IPS-18a (cell line): ENCODE results near the gene GNG12.

Source experiments
- H3K27ac ChIP-seq: one replicate; pipeline ENCODE4 v1.5.1; 2013; ENCODE audit warnings: low read length
- H3K27me3 ChIP-seq: one replicate; pipeline ENCODE4 v1.6.1; 2013; ENCODE audit warnings: mild to moderate bottlenecking, low read length; ENCODE audit not compliant: control insufficient read depth, insufficient read depth
- H3K36me3 ChIP-seq: one replicate; pipeline ENCODE4 v1.6.1; 2013; ENCODE audit warnings: low read depth, low read length; ENCODE audit not compliant: control insufficient read depth
- H3K4me1 ChIP-seq: one replicate; pipeline ENCODE4 v1.6.1; 2013; ENCODE audit warnings: low read depth, low read length; ENCODE audit not compliant: control insufficient read depth
- H3K4me3 ChIP-seq: one replicate; pipeline ENCODE4 v1.5.1; 2013; ENCODE audit warnings: low read length
- H3K9ac ChIP-seq: one replicate; pipeline ENCODE4 v1.6.1; 2013; ENCODE audit warnings: mild to moderate bottlenecking, low read length, moderate library complexity
- H3K9me3 ChIP-seq: one replicate; pipeline ENCODE4 v1.6.1; 2013; ENCODE audit warnings: low read depth, low read length; ENCODE audit not compliant: control insufficient read depth

GNG12 gene

DNA sequence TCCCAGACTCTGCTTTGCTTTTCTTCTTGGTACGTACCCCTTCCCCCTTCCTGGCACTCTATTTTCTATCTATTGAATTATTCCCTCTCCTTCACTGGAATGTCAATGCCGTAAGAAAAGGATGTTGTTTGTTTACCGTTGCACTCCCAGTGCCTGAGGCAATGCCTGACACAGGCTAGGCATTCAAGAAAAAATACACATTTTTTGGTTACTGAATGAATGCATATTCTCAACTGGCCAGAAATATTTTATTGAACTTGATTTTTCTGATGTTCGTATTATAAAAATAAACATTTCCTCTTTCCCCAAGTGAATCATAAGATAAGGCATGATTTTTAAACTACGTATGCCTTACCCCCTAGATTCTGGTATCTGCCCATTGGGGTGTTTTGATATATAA lies 41.2 kb downstream of the GNG12 start:
- no peaks in the 10 kb centered on the region for H3K36me3 ChIP-seq
- no peak overlapping the region for H3K27ac ChIP-seq
- no peak overlapping the region for H3K9ac ChIP-seq
- H3K4me1 ChIP-seq = no peaks in the 10 kb centered on the region
- no peaks in the 10 kb centered on the region for H3K27me3 ChIP-seq
- H3K4me3 ChIP-seq = no peak overlapping the region
- H3K9me3 ChIP-seq = no peaks in the 10 kb centered on the region

DNA sequence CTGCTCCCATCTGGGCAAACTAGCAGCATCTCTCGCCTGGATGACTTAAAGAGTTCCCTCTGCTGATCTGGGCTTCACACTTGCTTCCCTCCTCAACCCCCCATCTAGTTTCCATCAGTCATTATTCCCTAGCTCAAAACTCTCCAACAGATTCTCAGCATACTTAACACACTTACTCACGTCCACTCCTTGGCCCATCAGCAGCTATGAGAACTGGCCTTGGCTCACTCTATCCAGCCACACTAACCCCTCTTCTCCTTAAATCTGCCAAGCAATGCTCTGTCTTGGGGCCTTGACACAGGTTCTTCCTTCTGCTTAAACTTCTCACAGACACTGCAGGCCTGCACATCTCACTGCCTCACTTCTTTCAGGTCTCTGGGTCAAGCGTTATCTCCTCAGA lies 41.6 kb downstream of the GNG12 start:
- H3K27me3 ChIP-seq = no peaks in the 10 kb centered on the region
- H3K27ac ChIP-seq = no peak overlapping the region
- H3K4me1 ChIP-seq = no peaks in the 10 kb centered on the region
- H3K9me3 ChIP-seq = no peaks in the 10 kb centered on the region
- no peak overlapping the region for H3K9ac ChIP-seq
- H3K4me3 ChIP-seq = no peak overlapping the region
- no peaks in the 10 kb centered on the region for H3K36me3 ChIP-seq

DNA sequence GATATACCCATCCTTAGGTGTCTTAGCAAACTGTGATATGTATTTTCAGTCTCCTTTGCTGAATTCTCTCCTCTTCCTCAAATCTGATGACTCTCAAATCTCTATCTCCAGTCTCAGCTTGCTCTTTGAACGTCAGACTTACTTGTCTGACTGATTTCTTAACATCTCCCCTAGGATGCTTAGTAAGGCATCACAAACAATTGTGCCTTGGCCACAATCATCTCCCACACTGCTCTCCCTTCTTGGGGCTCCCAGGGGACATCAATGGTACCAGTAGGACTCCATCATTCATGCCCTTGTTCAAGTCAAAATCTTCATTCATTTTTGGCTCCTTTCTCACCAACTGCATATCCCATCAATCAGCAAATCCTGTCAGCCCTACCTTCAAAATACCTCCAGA lies 42.0 kb downstream of the GNG12 start:
- Histone ChIP-seq H3K27ac (no peak overlapping the region), H3K36me3 (no peaks in the 10 kb centered on the region), H3K9ac (no peak overlapping the region), H3K9me3 (no peaks in the 10 kb centered on the region), H3K27me3 (no peaks in the 10 kb centered on the region), H3K4me3 (no peak overlapping the region), H3K4me1 (no peaks in the 10 kb centered on the region)

DNA sequence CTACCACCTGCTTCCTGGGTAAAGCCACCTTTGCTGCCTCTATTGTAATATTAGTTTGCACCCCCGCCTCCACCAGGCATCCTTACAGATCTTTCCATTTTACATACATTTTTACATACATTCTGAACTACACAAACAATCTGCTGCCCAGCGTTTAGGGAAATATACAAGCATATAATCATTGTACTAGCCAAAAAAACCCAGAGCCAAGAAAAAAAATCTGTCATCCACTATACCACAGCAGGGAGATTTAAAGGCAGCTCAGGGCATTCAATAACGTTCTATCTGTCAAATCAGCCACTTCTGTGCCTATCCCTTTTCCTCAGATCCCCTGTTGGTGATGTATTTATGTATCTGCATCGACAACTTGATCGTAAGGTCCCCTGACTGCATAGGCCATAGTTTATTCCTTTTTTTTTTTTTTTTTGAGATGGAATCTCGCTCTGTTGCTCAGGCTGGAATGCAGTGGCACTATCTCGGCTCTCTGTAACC lies 43.0 kb downstream of the GNG12 start:
- Histone ChIP-seq H3K27ac (no peak overlapping the region), H3K4me3 (no peak overlapping the region), H3K36me3 (no peaks in the 10 kb centered on the region), H3K9me3 (no peaks in the 10 kb centered on the region), H3K9ac (no peak overlapping the region), H3K27me3 (no peaks in the 10 kb centered on the region), H3K4me1 (no peaks in the 10 kb centered on the region)

DNA sequence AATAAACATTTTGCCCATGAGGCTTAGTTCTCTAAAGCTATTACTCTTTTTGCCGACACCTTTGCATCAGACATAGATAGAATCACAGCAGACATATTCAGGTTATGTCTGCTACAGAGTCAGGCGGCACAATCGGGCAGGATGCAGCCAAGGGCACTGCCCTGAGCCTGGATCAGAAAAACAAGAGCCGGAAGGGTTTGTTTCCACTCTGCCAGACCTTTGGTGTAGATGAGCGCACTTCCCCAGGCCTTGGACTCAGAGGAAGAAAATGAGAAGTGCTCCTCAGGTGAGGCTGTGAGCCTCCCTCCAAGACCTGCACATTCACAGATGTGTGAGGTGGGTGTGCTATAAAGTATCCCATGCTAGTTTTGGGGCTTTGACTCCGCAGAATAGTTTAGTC lies 43.7 kb downstream of the GNG12 start:
- H3K4me3 ChIP-seq = no peak overlapping the region
- no peaks in the 10 kb centered on the region for H3K27me3 ChIP-seq
- H3K36me3 ChIP-seq = no peaks in the 10 kb centered on the region
- no peak overlapping the region for H3K9ac ChIP-seq
- no peaks in the 10 kb centered on the region for H3K9me3 ChIP-seq
- no peak overlapping the region for H3K27ac ChIP-seq
- no peaks in the 10 kb centered on the region for H3K4me1 ChIP-seq

DNA sequence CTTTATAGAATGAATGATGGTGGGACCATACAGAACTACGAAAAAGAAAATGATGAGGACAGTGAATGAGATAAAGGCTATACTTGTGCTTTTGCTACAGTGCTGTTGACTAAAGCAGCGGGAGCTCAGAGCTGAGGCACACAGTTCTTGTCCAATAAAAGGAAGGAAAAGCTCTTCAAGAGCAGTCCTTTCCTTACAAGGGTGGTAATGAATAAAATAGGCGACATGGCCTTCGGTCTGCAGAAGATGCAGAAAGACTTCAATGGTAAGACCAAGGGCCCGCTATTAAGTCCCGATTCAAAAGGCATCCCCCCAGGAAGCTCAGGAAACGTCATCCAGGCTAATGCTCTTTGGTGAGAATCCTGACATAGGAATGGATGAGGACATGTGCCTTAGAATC lies 44.4 kb downstream of the GNG12 start:
- H3K9me3 ChIP-seq = no peaks in the 10 kb centered on the region
- H3K9ac ChIP-seq = no peak overlapping the region
- H3K4me3 ChIP-seq = no peak overlapping the region
- no peaks in the 10 kb centered on the region for H3K36me3 ChIP-seq
- H3K27me3 ChIP-seq = no peaks in the 10 kb centered on the region
- H3K27ac ChIP-seq = no peak overlapping the region
- H3K4me1 ChIP-seq = no peaks in the 10 kb centered on the region

DNA sequence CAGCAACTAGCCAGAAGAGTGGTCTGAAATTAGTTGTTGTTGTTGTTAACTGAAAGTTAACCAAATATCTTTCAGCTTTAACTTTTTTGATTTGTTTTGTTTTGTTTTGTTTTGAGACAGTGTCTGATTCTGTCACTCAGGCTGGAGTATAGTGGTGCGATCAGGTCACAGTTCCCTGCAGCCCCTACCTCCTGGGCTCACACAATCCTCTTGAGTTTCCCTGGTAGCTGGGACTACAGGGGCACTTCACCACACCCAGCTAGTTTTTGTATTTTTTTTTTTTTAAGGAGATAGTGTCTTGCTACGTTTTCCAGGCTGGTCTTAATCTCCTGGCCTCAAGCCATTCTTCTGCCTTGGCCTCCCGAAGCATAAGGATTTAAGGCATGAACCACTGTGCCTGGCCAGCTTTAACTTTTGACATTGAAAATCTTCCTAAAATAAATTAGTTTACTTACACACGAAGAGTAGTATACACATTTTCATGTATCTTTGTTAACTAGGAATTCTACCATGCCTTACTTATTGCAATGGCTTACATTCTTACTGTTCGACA lies 45.0 kb downstream of the GNG12 start:
- Histone ChIP-seq H3K27me3 (no peaks in the 10 kb centered on the region), H3K9me3 (no peaks in the 10 kb centered on the region), H3K4me1 (no peaks in the 10 kb centered on the region), H3K36me3 (no peaks in the 10 kb centered on the region), H3K4me3 (no peak overlapping the region), H3K9ac (no peak overlapping the region), H3K27ac (no peak overlapping the region)

DNA sequence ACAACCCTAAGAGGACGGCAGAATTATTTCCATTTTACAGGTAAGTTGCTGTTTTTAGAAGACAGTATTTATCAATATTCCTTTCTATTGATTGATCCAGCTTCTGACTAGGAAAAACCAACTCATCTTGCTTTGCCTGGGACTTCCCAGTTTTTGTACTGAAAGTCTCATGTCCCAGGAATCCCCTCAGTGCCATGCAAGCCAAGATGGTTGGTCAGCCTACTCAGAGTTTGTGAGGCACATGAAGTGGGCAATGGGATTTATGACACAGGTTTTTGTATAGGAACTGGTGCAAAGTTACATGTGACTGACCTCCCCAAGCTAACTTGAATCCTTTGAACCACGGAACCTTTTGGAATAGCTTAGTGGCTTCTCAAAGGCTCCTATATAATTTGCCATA lies 45.5 kb downstream of the GNG12 start:
- H3K4me1 ChIP-seq = no peaks in the 10 kb centered on the region
- no peaks in the 10 kb centered on the region for H3K27me3 ChIP-seq
- no peak overlapping the region for H3K9ac ChIP-seq
- no peaks in the 10 kb centered on the region for H3K9me3 ChIP-seq
- no peak overlapping the region for H3K27ac ChIP-seq
- no peaks in the 10 kb centered on the region for H3K36me3 ChIP-seq
- H3K4me3 ChIP-seq = no peak overlapping the region

DNA sequence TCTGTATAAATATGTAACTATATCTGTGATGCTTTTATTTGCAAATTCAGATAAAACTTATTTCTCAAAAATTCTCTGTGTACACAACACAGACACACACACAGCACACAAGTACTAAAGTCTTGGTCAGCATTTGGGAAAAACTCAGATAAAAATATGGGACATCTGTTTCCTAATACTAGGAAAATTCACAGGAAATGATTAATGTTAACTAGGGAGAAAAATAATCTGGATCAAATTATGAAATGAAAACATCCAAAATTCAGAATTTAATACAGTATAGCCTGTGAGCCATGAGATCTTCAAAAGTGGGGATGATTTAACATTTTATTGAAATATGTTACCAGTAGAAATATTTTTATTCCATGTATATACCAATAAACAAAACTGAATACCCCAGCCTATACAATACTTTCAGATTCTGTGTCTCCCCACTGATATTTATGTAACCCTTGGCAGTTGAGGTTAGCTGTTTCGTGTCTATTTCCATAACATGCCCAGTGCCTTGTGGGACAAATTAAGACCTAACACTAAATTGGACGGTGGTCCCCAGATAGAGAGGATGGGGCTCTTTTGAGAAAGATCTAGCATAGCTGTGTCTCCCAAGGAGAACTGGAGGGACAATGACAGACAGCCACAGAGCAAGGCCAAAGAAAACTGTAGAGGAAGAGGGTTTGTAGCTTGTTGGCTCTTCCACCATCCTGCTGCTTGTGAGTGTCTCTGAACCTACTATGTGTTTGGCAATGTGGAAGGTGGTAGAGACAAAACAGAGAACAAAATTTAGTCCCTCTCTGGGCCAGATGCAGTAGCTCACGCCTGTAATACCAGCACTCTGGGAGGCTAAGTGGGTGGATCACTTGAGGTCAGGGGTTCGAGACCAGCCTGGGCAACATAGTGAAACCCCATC lies 47.2 kb downstream of the GNG12 start:
- no peaks in the 10 kb centered on the region for H3K36me3 ChIP-seq
- no peak overlapping the region for H3K4me3 ChIP-seq
- H3K4me1 ChIP-seq = no peaks in the 10 kb centered on the region
- H3K9me3 ChIP-seq = no peaks in the 10 kb centered on the region
- no peaks in the 10 kb centered on the region for H3K27me3 ChIP-seq
- no peak overlapping the region for H3K27ac ChIP-seq
- H3K9ac ChIP-seq = no peak overlapping the region

DNA sequence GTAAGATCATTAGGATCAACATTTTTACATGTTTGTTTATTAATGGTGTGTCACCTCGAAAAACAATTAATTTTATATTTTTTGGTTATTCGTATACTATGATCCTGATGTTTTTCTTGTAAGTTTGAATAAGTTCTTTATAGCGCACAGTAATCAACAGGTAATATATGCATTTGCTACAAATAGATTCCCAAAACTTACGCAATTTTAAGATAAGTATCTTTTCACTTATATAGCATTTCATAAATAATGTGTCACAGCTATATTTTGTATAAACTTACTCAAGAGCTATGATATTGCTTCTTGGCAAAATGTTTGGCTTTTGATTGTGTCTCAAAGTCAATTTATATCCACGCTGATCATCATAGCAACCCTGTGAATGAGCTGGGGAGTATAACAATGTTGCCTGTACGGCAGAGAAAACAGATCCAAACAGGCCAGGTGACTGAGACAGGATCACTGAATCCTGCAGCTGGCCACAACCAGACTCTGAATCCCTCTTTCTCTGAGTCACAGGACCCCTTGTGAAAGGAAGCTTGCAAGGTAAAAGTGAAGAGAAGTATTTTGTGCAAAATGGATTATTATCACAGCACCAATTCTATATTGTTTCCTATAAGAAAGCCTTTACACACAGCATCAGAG lies 48.6 kb downstream of the GNG12 start:
- Histone ChIP-seq H3K27me3 (no peaks in the 10 kb centered on the region), H3K27ac (no peak overlapping the region), H3K4me3 (no peak overlapping the region), H3K9me3 (no peaks in the 10 kb centered on the region), H3K9ac (no peak overlapping the region), H3K36me3 (no peaks in the 10 kb centered on the region), H3K4me1 (no peaks in the 10 kb centered on the region)

DNA sequence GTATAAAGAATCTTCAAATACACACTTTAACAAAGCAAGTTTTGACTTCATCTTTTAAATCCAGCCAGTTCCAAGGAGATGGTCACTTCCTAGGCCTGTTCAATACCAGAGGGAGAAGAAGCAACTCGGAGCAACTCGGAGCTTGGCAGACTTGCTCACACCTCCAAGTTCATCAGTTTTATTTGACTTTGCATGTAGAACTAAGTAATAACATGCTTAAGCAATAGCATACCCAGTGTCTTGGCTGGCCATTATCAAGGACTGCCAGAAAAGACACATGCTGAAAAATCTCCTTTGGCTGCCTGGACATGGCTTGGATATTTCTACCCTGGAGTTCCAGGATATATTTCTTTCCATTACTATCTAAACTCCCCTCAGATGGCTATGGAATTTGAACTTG lies 52.6 kb downstream of the GNG12 start:
- H3K27me3 ChIP-seq = no peaks in the 10 kb centered on the region
- H3K4me1 ChIP-seq = no peaks in the 10 kb centered on the region

More for the DNA sequence above, 52.6 kb downstream of the GNG12 start:
- no peak overlapping the region for H3K4me3 ChIP-seq
- no peaks in the 10 kb centered on the region for H3K9me3 ChIP-seq
- H3K27ac ChIP-seq = no peak overlapping the region
- H3K9ac ChIP-seq = no peak overlapping the region
- no peaks in the 10 kb centered on the region for H3K36me3 ChIP-seq
